SK-N-SH (cell line): ENCODE measurements around the gene ACTG2.

Experiments used
- CHD2 ChIP-seq: fragments of 150-350 bp; IDR thresholded peaks from 2 replicates; pipeline ENCODE4 v1.6.1; 2018; ENCODE audit warnings: low read length; ENCODE audit not compliant: partially characterized antibody
- FOSL2 ChIP-seq: IDR thresholded peaks from 2 replicates; pipeline ENCODE4 v1.4.0; 2012; ENCODE audit warnings: low read depth, mild to moderate bottlenecking, moderate library complexity, borderline replicate concordance
- FOXJ3 ChIP-seq: sonication (generic); formaldehyde crosslinking; IDR thresholded peaks from 2 replicates; pipeline ENCODE4 v1.5.1; 2020; ENCODE audit warnings: mild to moderate bottlenecking, missing genetic modification reagents
- MXI1 ChIP-seq: IDR thresholded peaks from 2 replicates; pipeline ENCODE4 v1.6.1; 2012; ENCODE audit warnings: mild to moderate bottlenecking, low read depth, low read length, improper control_type of control experiment
- POLR2AphosphoS5 ChIP-seq: IDR thresholded peaks from 2 replicates; pipeline ENCODE4 v1.6.1; 2012; ENCODE audit warnings: low read depth, low read length
- RXRA ChIP-seq: IDR thresholded peaks from 2 replicates; pipeline ENCODE4 v1.4.0; 2012; ENCODE audit warnings: low read depth, mild to moderate bottlenecking, borderline replicate concordance
- SMC3 ChIP-seq: IDR thresholded peaks from 2 replicates; pipeline ENCODE4 v1.6.1; 2012; ENCODE audit warnings: low read depth, low read length, improper control_type of control experiment
- TCF12 ChIP-seq: IDR thresholded peaks from 2 replicates; pipeline ENCODE4 v1.4.0; 2012
- USF1 ChIP-seq: IDR thresholded peaks from 2 replicates; pipeline ENCODE4 v1.4.0; 2012; ENCODE audit warnings: low read depth, borderline replicate concordance
- YY1 ChIP-seq: IDR thresholded peaks from 2 replicates; pipeline ENCODE4 v1.4.0; 2012; ENCODE audit warnings: low read depth, mild to moderate bottlenecking
- TF ChIP-seq, protein P1 (sequence below): IDR thresholded peaks from 2 replicates; pipeline ENCODE4 v1.4.0; 2012; ENCODE audit warnings: low read depth
- TF ChIP-seq, protein P2 (sequence below): fragments of 200-600 bp; sonication (generic); IDR thresholded peaks from 2 replicates; pipeline ENCODE4 v1.6.1; 2017; ENCODE audit warnings: antibody characterized with exemption, mild to moderate bottlenecking, moderate library complexity

- TF ChIP-seq CHD2 (no peak), SMC3 (no peak), POLR2AphosphoS5 (no peak), FOXJ3 (no peak), YY1 (no peak), TCF12 (no peak), MXI1 (no peak), USF1 (no peak), FOSL2 (no peak), RXRA (no peak)
- TF ChIP-seq, protein P1, sequence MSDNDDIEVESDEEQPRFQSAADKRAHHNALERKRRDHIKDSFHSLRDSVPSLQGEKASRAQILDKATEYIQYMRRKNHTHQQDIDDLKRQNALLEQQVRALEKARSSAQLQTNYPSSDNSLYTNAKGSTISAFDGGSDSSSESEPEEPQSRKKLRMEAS: no peak
- TF ChIP-seq, protein P2, sequence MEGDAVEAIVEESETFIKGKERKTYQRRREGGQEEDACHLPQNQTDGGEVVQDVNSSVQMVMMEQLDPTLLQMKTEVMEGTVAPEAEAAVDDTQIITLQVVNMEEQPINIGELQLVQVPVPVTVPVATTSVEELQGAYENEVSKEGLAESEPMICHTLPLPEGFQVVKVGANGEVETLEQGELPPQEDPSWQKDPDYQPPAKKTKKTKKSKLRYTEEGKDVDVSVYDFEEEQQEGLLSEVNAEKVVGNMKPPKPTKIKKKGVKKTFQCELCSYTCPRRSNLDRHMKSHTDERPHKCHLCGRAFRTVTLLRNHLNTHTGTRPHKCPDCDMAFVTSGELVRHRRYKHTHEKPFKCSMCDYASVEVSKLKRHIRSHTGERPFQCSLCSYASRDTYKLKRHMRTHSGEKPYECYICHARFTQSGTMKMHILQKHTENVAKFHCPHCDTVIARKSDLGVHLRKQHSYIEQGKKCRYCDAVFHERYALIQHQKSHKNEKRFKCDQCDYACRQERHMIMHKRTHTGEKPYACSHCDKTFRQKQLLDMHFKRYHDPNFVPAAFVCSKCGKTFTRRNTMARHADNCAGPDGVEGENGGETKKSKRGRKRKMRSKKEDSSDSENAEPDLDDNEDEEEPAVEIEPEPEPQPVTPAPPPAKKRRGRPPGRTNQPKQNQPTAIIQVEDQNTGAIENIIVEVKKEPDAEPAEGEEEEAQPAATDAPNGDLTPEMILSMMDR: no peak
Observed at GRCh38 chr2:73844087-73844486, 48.7 kb upstream of the ACTG2 start.
